Activated B cell treated with CpG ODN at 0.5 μM for 24 hours (primary cell): ENCODE data around the gene MYL7. TPM values are rescaled to one million over a fixed set of nuclear protein-coding genes. Genes with fewer than 3 reads are reported as not detected.

Experiments
- ATAC-seq: fragments of 200-7000 bp; cut with Tn5 transposase; one replicate; pipeline ENCODE4 v1.10.0; 2021; ENCODE audit warnings: low read depth, mild to moderate bottlenecking, moderate library complexity
- CTCF ChIA-PET: fragments of 350-600 bp; sonication (Branson Sonifier 250); formaldehyde crosslinking; loops from one replicate; lab custom pipeline; 2021; ENCODE audit warnings: antibody characterized with exemption; lab: Charles Lee
- POLR2A ChIA-PET: fragments of 350-600 bp; sonication (Branson Sonifier 250); formaldehyde crosslinking; loops from one replicate; lab custom pipeline; 2021; ENCODE audit warnings: antibody characterized with exemption; lab: Charles Lee
- DNase-seq: peaks from one replicate; pipeline ENCODE4 v3.0.0; 2022
- H3K27ac Mint-ChIP-seq: one replicate; pipeline ENCODE4 v1.8.0; 2020; ENCODE audit warnings: mixed read lengths
- H3K27me3 Mint-ChIP-seq: one replicate; pipeline ENCODE4 v1.8.0; 2021; ENCODE audit warnings: mixed read lengths
- H3K36me3 Mint-ChIP-seq: one replicate; pipeline ENCODE4 v1.8.0; 2021; ENCODE audit warnings: low read depth, mixed read lengths
- H3K4me1 Mint-ChIP-seq: one replicate; pipeline ENCODE4 v1.8.0; 2021; ENCODE audit warnings: mixed read lengths
- H3K4me3 Mint-ChIP-seq: one replicate; pipeline ENCODE4 v1.8.0; 2020; ENCODE audit warnings: mild to moderate bottlenecking, mixed read lengths
- H3K9me3 Mint-ChIP-seq: one replicate; pipeline ENCODE4 v1.8.0; 2020; ENCODE audit warnings: mixed read lengths
- intact Hi-C: fragments of 100-400 bp; cut with micrococcal nuclease; formaldehyde crosslinking; loops from one replicate; pipeline ENCODE4 v1.15.1; 2024
- total RNA-seq: library from RNA; stranded (reverse); gene quantifications from 2 replicates; pipeline ENCODE4 v1.2.3, GENCODE V29; 2022
- TF ChIP-seq, protein P1 (sequence below): fragments of 200-600 bp; IDR thresholded peaks from one replicate; pipeline ENCODE4 v1.8.0; 2022; ENCODE audit warnings: antibody characterized with exemption, mild to moderate bottlenecking

The MYL7 gene
- total RNA-seq, 1 donor from 2014 or later = not detected

DNA sequence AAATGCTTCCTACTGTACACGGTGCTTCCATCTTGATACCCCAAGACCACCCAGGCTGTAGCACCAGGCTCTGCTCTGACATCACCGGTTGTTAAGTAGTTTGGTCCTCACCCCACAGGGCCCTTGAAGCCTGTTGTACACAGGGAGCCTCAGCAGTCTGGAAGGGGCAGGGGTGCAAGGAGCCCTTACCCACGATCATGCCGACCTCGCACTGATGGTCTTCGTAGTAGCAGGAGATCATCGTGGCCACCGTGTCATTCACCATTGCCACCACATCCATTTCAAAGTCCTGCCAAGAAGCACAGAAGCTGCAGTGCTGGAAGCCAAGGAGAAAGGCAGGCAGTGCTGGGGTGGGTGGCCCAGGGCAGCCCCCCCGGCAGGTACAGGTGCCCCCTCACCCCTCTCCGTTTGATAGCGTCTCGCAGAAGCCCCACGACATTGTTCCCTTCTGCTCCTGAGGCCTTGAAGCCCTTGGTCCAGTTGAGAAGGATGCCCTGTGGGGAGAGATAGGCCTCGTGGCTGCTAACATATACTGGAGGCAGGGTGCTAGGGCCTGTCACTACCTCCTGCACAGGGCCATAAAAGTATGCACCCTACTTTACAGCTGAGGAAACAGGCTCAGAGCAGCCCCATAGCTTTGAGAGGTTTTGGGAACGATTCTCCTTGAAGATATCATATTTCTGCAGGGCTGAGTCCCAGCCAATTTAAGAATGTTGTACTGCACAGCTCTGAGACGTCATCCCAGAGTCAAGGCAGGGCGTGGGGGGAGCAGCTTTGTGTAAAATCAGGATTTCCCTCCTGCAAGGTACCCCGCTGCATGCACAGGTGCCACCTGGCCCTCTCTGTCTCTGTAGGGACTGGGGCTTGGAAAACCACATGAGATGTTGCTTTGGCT lies 8.7 kb upstream of the MYL7 start:
- intact Hi-C loops = no loop called here
- H3K36me3 Mint-ChIP-seq = no peaks in the 10 kb centered on the region
- no peak for DNase-seq
- CTCF ChIA-PET = no interaction called here
- POLR2A ChIA-PET = interaction anchor here (0.6 to 1.4 kb wide), 2 partner anchors 17 to 52 kb away, joined by 3 to 4 read pairs; no protein-coding TSS in a partner anchor
- no peak for ATAC-seq
- H3K27ac Mint-ChIP-seq = no peak overlapping the region
- TF ChIP-seq, protein P1, sequence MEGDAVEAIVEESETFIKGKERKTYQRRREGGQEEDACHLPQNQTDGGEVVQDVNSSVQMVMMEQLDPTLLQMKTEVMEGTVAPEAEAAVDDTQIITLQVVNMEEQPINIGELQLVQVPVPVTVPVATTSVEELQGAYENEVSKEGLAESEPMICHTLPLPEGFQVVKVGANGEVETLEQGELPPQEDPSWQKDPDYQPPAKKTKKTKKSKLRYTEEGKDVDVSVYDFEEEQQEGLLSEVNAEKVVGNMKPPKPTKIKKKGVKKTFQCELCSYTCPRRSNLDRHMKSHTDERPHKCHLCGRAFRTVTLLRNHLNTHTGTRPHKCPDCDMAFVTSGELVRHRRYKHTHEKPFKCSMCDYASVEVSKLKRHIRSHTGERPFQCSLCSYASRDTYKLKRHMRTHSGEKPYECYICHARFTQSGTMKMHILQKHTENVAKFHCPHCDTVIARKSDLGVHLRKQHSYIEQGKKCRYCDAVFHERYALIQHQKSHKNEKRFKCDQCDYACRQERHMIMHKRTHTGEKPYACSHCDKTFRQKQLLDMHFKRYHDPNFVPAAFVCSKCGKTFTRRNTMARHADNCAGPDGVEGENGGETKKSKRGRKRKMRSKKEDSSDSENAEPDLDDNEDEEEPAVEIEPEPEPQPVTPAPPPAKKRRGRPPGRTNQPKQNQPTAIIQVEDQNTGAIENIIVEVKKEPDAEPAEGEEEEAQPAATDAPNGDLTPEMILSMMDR = no peak
- H3K27me3 Mint-ChIP-seq = no peaks in the 10 kb centered on the region
- H3K4me3 Mint-ChIP-seq = no peak overlapping the region
- peaks cover 18% of the 10 kb centered on the region for H3K4me1 Mint-ChIP-seq
- H3K9me3 Mint-ChIP-seq = no peaks in the 10 kb centered on the region

DNA sequence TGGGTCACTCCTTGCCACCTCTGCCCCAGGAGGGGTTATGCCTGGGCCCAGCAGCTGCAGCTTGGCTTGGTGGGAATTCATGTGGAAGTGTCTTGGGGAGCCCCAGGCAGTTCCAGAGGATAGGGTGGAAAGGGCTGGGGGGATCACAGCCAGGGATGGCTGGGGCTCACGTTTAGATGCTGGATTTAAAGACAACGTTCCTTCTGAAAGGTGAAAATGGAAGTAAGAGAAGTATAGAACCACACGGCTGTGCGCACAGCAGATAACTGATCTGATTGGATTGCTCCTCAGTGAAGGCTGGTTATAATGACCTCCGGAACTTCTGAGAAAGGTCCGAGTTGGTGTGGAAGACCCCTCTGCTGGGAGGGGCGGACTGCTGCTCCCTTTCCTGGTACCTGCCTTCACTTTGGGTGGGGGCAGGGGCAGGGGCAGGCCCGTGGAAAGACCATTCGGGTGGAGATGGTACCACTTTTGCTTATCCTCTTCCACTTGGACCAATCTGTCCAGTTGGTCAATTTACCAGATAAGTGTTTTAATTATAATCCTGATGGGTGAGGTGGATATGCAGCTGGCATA lies 7.9 kb upstream of the MYL7 start:
- no peak overlapping the region for H3K27ac Mint-ChIP-seq
- no peak overlapping the region for H3K4me3 Mint-ChIP-seq
- CTCF ChIA-PET = no interaction called here
- no peaks in the 10 kb centered on the region for H3K27me3 Mint-ChIP-seq
- no peak for ATAC-seq
- intact Hi-C loops = no loop called here
- no peaks in the 10 kb centered on the region for H3K9me3 Mint-ChIP-seq
- POLR2A ChIA-PET = no interaction called here
- DNase-seq = no peak
- H3K4me1 Mint-ChIP-seq = peaks cover 18% of the 10 kb centered on the region
- TF ChIP-seq, protein P1 = no peak
- no peaks in the 10 kb centered on the region for H3K36me3 Mint-ChIP-seq

DNA sequence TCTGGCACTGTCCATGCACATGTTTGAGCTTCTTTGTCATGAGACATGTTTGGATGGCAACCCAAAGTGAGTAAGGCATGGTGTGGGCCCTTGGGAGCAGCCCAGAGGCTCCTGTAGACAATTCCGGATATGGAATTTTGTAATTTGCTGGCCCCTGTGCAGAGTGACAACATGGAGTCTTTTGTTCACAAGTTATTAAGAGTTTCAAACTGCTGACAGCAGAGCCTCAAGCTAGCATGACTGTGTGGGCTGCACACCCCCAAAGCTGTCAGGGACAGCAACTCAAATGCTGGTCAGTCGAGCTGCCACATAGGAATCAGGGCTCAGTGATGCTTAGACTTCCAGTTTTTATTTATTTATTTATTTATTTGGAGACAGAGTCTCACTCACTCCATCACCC lies 7.0 kb upstream of the MYL7 start:
- H3K27me3 Mint-ChIP-seq = no peaks in the 10 kb centered on the region
- TF ChIP-seq, protein P1 = no peak
- no peak overlapping the region for H3K4me3 Mint-ChIP-seq
- H3K4me1 Mint-ChIP-seq = peaks cover 18% of the 10 kb centered on the region
- ATAC-seq (no peak), DNase-seq (no peak)
- no peaks in the 10 kb centered on the region for H3K9me3 Mint-ChIP-seq
- no peaks in the 10 kb centered on the region for H3K36me3 Mint-ChIP-seq
- no peak overlapping the region for H3K27ac Mint-ChIP-seq
- CTCF ChIA-PET = no interaction called here
- POLR2A ChIA-PET = interaction anchor here (1.1 kb wide), 1 partner anchor 67 kb away, joined by 3 read pairs; no protein-coding TSS in a partner anchor
- intact Hi-C loops = no loop called here

DNA sequence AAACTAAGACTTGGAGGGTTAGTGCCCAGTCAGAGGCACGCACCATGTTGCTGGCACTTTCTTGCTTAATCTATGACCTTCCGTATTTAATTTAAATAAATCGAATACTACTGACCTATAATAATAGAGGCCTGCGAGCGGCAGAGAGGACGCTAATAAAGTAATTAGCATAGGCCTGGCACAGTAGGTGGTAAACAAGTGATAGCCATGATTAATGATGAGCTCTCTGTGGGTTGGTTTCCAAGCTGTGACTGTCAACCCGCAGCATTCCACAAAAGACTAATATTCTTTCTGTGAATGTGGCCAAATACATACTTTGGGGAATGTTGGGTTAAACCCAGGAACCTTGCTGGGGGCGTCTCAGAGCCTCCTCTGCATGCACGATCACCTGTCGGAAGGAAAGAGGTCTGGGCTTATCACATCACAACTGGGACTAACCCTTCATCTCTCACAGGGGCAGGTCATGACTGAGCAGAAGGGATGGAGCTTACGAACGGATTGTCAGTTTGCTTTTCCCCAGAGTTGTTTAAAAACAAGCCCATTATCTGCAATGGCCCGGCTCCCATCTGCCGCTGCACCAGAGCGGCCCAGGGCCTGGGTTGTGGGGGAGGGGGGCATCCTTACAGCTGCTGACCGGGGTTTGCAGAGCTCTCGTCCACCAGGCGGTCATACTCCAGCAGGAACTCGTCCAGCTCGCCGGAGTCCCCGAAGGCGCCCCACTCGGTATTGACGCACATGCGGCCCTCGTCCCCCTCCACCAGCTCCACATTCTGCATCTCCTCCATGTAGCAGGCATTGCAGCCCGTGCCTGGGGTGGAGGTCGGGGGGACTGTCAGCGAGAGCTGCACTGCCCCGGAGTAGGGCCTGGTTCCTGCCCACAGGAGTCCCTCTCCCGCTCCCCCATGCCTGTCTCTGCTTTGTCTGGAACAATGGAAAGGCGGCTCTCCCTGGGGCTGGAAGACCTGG lies 6.2 kb upstream of the MYL7 start:
- intact Hi-C loops = loop anchor here (2.0 kb wide), 3 partner anchors 19 to 53 kb away; partner anchors contain the start of gene YKT6
- H3K27me3 Mint-ChIP-seq = no peaks in the 10 kb centered on the region
- CTCF ChIA-PET = interaction anchor here (1.1 kb wide), 1 partner anchor 24 kb away, joined by 4 read pairs; the partner anchor contains the start of gene POLD2
- H3K4me3 Mint-ChIP-seq = peak overlapping the region; percentile 44
- no peaks in the 10 kb centered on the region for H3K9me3 Mint-ChIP-seq
- ATAC-seq (no peak), DNase-seq (peak; percentile 7)
- POLR2A ChIA-PET = interaction anchor here (1.1 kb wide), 1 partner anchor 67 kb away, joined by 3 read pairs; no protein-coding TSS in a partner anchor
- H3K27ac Mint-ChIP-seq = no peak overlapping the region
- peaks cover 18% of the 10 kb centered on the region for H3K4me1 Mint-ChIP-seq
- H3K36me3 Mint-ChIP-seq = no peaks in the 10 kb centered on the region
- TF ChIP-seq, protein P1 = no peak
